IMR-90 (cell line): ENCODE data around the gene RIPK4. TPM values are rescaled to one million over a fixed set of nuclear protein-coding genes. Genes with fewer than 3 reads are reported as not detected.

Source experiments
- ATAC-seq: fragments of 200-7000 bp; cut with Tn5 transposase; 2 replicates; pipeline ENCODE4 v1.9.1; 2020; ENCODE audit warnings: low read depth, mild to moderate bottlenecking, moderate library complexity
- BruUV-seq: library from RNA; stranded (reverse); fragments of 400-500 nt; replicated peaks from 2 replicates; lab custom pipeline; 2021; lab: Mats Ljungman, UMichigan
- CTCF ChIA-PET: fragments of 300-600 bp; formaldehyde crosslinking; extraction: SDS; loops from one replicate; lab custom pipeline; 2021; ENCODE audit warnings: antibody characterized with exemption; lab: Yijun Ruan, JAX
- POLR2A ChIA-PET: fragments of 300-600 bp; sonication (Branson Sonifier 250); formaldehyde crosslinking; loops from one replicate; lab custom pipeline; 2022; ENCODE audit warnings: antibody characterized with exemption; ENCODE audit not compliant: unreplicated experiment; lab: Charles Lee
- DNase-seq: peaks from one replicate; pipeline ENCODE4 v3.0.0; 2013
- H2AFZ ChIP-seq: replicated peaks from 2 replicates; pipeline ENCODE3; 2013; ENCODE audit warnings: low read length, mild to moderate bottlenecking; ENCODE audit not compliant: poor library complexity
- H2AK5ac ChIP-seq: 2 replicates; pipeline ENCODE4 v1.6.1; 2013; ENCODE audit warnings: low read depth, low read length, inconsistent platforms
- H2AK9ac ChIP-seq: replicated peaks from 2 replicates; pipeline ENCODE3; 2013; ENCODE audit warnings: mild to moderate bottlenecking, low read depth, low read length, moderate library complexity; ENCODE audit not compliant: poor library complexity
- H2BK120ac ChIP-seq: 2 replicates; pipeline ENCODE4 v1.6.1; 2013; ENCODE audit warnings: low read depth, low read length, inconsistent platforms
- H2BK15ac ChIP-seq: 3 replicates; pipeline ENCODE4 v1.6.1; 2013; ENCODE audit warnings: low read depth, low read length, inconsistent platforms
- H2BK20ac ChIP-seq: 2 replicates; pipeline ENCODE4 v1.6.1; 2013; ENCODE audit warnings: low read depth, mild to moderate bottlenecking, inconsistent platforms, low read length, moderate library complexity
- H2BK5ac ChIP-seq: 2 replicates; pipeline ENCODE4 v1.6.1; 2013; ENCODE audit warnings: mild to moderate bottlenecking, low read depth, low read length, inconsistent platforms; ENCODE audit not compliant: poor library complexity, severe bottlenecking
- H3K14ac ChIP-seq: replicated peaks from 2 replicates; pipeline ENCODE4 v1.6.1; 2013; ENCODE audit warnings: low read depth, low read length, inconsistent platforms
- H3K18ac ChIP-seq: 2 replicates; pipeline ENCODE4 v1.6.1; 2013; ENCODE audit warnings: low read depth, low read length, control low read depth
- H3K23ac ChIP-seq: 2 replicates; pipeline ENCODE4 v1.6.1; 2013; ENCODE audit warnings: low read depth, low read length, inconsistent platforms
- H3K27ac ChIP-seq: 2 replicates; pipeline ENCODE4 v1.5.1; 2013; ENCODE audit warnings: mild to moderate bottlenecking, control low read depth, low read length; ENCODE audit not compliant: insufficient read depth
- H3K27me3 ChIP-seq: 2 replicates; pipeline ENCODE4 v1.6.1; 2013; ENCODE audit warnings: low read length; ENCODE audit not compliant: control insufficient read depth, insufficient read depth
- H3K36me3 ChIP-seq: 2 replicates; pipeline ENCODE4 v1.6.1; 2013; ENCODE audit warnings: low read length, mixed read lengths; ENCODE audit not compliant: control insufficient read depth, insufficient read depth
- H3K4ac ChIP-seq: 2 replicates; pipeline ENCODE4 v1.6.1; 2013; ENCODE audit warnings: low read depth, low read length, inconsistent platforms
- H3K4me1 ChIP-seq: 2 replicates; pipeline ENCODE4 v1.6.1; 2013; ENCODE audit warnings: low read length, mixed read lengths; ENCODE audit not compliant: control insufficient read depth, insufficient read depth
- H3K4me2 ChIP-seq: 2 replicates; pipeline ENCODE4 v1.6.1; 2013; ENCODE audit warnings: low read depth, mild to moderate bottlenecking, control low read depth, low read length, moderate library complexity
- H3K4me3 ChIP-seq: 2 replicates; pipeline ENCODE4 v1.5.1; 2013; ENCODE audit warnings: low read depth, mild to moderate bottlenecking, control low read depth, low read length, moderate library complexity; ENCODE audit not compliant: insufficient read depth
- H3K56ac ChIP-seq: 2 replicates; pipeline ENCODE4 v1.6.1; 2013; ENCODE audit warnings: low read length, inconsistent platforms; ENCODE audit not compliant: insufficient read depth; ENCODE audit errors: extremely low read depth
- H3K79me1 ChIP-seq, 2 experiments: 2 replicates each; pipeline ENCODE4 v1.6.1; 2013; ENCODE audit warnings: low read length in 2 of 2, inconsistent platforms in 1 of 2, low read depth in 1 of 2
- H3K9ac ChIP-seq: 2 replicates; pipeline ENCODE4 v1.6.1; 2013; ENCODE audit warnings: low read depth, low read length, control low read depth
- H3K9me1 ChIP-seq: 2 replicates; pipeline ENCODE4 v1.6.1; 2013; ENCODE audit warnings: low read length, inconsistent platforms; ENCODE audit not compliant: insufficient read depth
- H3K9me3 ChIP-seq: 2 replicates; pipeline ENCODE4 v1.6.1; 2013; ENCODE audit warnings: low read length; ENCODE audit not compliant: control insufficient read depth, insufficient read depth
- H4K20me1 ChIP-seq: 2 replicates; pipeline ENCODE4 v1.6.1; 2013; ENCODE audit warnings: low read length, inconsistent platforms; ENCODE audit not compliant: insufficient read depth
- H4K5ac ChIP-seq: 2 replicates; pipeline ENCODE4 v1.6.1; 2013; ENCODE audit warnings: mild to moderate bottlenecking, low read depth, low read length, control low read depth
- H4K8ac ChIP-seq, 2 experiments: 2 replicates each; pipeline ENCODE4 v1.6.1; 2013; ENCODE audit warnings: low read depth in 2 of 2, low read length in 2 of 2, control low read depth in 1 of 2, inconsistent platforms in 1 of 2
- H4K91ac ChIP-seq: 2 replicates; pipeline ENCODE4 v1.6.1; 2013; ENCODE audit warnings: low read depth, low read length, inconsistent platforms; ENCODE audit not compliant: insufficient read depth
- CEBPB ChIP-seq: IDR thresholded peaks from 2 replicates; pipeline ENCODE4 v1.6.1; 2012; ENCODE audit warnings: low read depth, low read length, improper control_type of control experiment
- CTCF ChIP-seq: conservative IDR thresholded peaks from 2 replicates; pipeline ENCODE4 v1.5.1; 2012; ENCODE audit warnings: mild to moderate bottlenecking, low read depth, low read length, improper control_type of control experiment
- ELK1 ChIP-seq: fragments of 150-350 bp; IDR thresholded peaks from 2 replicates; pipeline ENCODE4 v1.6.1; 2016; ENCODE audit warnings: low read depth, mild to moderate bottlenecking, low read length, moderate library complexity, borderline replicate concordance
- MAFK ChIP-seq: IDR thresholded peaks from 2 replicates; pipeline ENCODE4 v1.6.1; 2012; ENCODE audit warnings: low read depth, low read length, improper control_type of control experiment
- MXI1 ChIP-seq: IDR thresholded peaks from 2 replicates; pipeline ENCODE4 v1.6.1; 2012; ENCODE audit warnings: low read depth, mild to moderate bottlenecking, low read length, moderate library complexity, borderline replicate concordance
- POLR2A ChIP-seq: IDR thresholded peaks from 2 replicates; pipeline ENCODE4 v1.6.1; 2012; ENCODE audit warnings: mild to moderate bottlenecking, low read depth, low read length
- RCOR1 ChIP-seq: IDR thresholded peaks from 2 replicates; pipeline ENCODE4 v1.6.1; 2012; ENCODE audit warnings: mild to moderate bottlenecking, low read length, improper control_type of control experiment; ENCODE audit not compliant: insufficient replicate concordance
- RFX5 ChIP-seq: IDR thresholded peaks from 2 replicates; pipeline ENCODE4 v1.8.0; 2012; ENCODE audit warnings: low read depth, mild to moderate bottlenecking, low read length, moderate library complexity
- USF2 ChIP-seq: fragments of 150-350 bp; IDR thresholded peaks from 2 replicates; pipeline ENCODE4 v1.6.1; 2017; ENCODE audit warnings: mild to moderate bottlenecking, antibody characterized with exemption, low read length, low read depth
- WGBS, 2 experiments: methylation state at CpG; one replicate each; pipeline versions ENCODE4 v1.1.5 to v1.1.7; 2013; ENCODE audit warnings: missing lambda C conversion rate in 2 of 2; ENCODE audit not compliant: insufficient read length in 1 of 2; ENCODE audit errors: extremely low coverage in 2 of 2; 5-methylcytosine and 5-hydroxymethylcytosine counted together
- dilution Hi-C: fragments of 300-500 bp; cut with HindIII; formaldehyde crosslinking; loops from one replicate; pipeline ENCODE4 v1.14.3; 2018; ENCODE audit warnings: low sequenced_read_pairs; ENCODE audit not compliant: unreplicated experiment
- in situ Hi-C: fragments of 300-500 bp; cut with MboI; formaldehyde crosslinking; loops from 3 replicates; pipeline ENCODE4 v1.14.3; 2019; ENCODE audit warnings: low sequenced_read_pairs, inconsistent platforms, mixed read lengths
- intact Hi-C: fragments of 100-400 bp; cut with micrococcal nuclease; formaldehyde crosslinking; loops from 2 replicates; pipeline ENCODE4 v1.10.0; 2022
- polyA plus RNA-seq, 3 experiments: library from polyadenylated mRNA; depleted of rRNA; stranded (reverse); fragments of >200 nt; gene quantifications; 2 replicates each; pipeline ENCODE4 v1.2.3, GENCODE V29; 2012; ENCODE audit warnings: low replicate concordance in 1 of 3
- total RNA-seq: library from RNA; depleted of rRNA; stranded (reverse); fragments of >200 nt; gene quantifications from 2 replicates; pipeline ENCODE4 v1.2.3, GENCODE V29; 2012

The RIPK4 gene
- total and polyA plus RNA-seq, 2 of the 4 experiments (the other 2 are of a cell fraction), result under 0.01 to 0.03 TPM

GRCh38 chr21:41744028-41744930, 22.6 kb downstream of the RIPK4 start:
- H2BK5ac ChIP-seq, result no peak overlapping the region
- no peak overlapping the region for H2BK15ac ChIP-seq
- no peaks in the 10 kb centered on the region for H3K36me3 ChIP-seq
- H3K27me3 ChIP-seq, result peaks cover 14% of the 10 kb centered on the region
- no peak overlapping the region for H4K8ac ChIP-seq
- H2AK5ac ChIP-seq, result no peak overlapping the region
- H3K4me1 ChIP-seq, result no peaks in the 10 kb centered on the region
- in situ Hi-C loops, result no loop called here
- no peak overlapping the region for H4K91ac ChIP-seq
- H2BK20ac ChIP-seq, result no peak overlapping the region
- TF ChIP-seq MXI1 (no peak), RFX5 (no peak), CTCF (no peak), CEBPB (no peak), MAFK (no peak), ELK1 (no peak), POLR2A (no peak), USF2 (no peak), RCOR1 (no peak)
- intact Hi-C loops, result no loop called here
- no peak overlapping the region for H3K18ac ChIP-seq
- no peak overlapping the region for H2AK9ac ChIP-seq
- H3K14ac ChIP-seq, result no peak overlapping the region
- BruUV-seq, result no TSS peak
- H3K23ac ChIP-seq, result no peak overlapping the region
- H3K27ac ChIP-seq, result no peak overlapping the region
- H3K79me1 ChIP-seq, result no peaks in the 10 kb centered on the region
- no peak overlapping the region for H3K9ac ChIP-seq
- no peaks in the 10 kb centered on the region for H3K9me3 ChIP-seq
- no peak for DNase-seq
- dilution Hi-C loops, result no loop called here
- WGBS, 2 experiments, result 74% methylated on average over 27 of the region's 43 CpGs; no CpG with 5 or more reads in 1 of the 2 experiments
- no peak overlapping the region for H3K4me3 ChIP-seq
- ChIA-PET CTCF (no interaction called here), POLR2A (no interaction called here)
- H3K4me2 ChIP-seq, result no peak overlapping the region
- H2AFZ ChIP-seq, result peak overlapping the region; percentile 44
- H3K4ac ChIP-seq, result no peak overlapping the region
- no peaks in the 10 kb centered on the region for H4K20me1 ChIP-seq
- no peaks in the 10 kb centered on the region for H3K9me1 ChIP-seq
- no peak for ATAC-seq
- no peak overlapping the region for H2BK120ac ChIP-seq
- no peak overlapping the region for H3K56ac ChIP-seq
- H4K5ac ChIP-seq, result no peak overlapping the region
